Measurements from ENCODE around the gene POLR3GL. TPM values are rescaled to one million over a fixed set of nuclear protein-coding genes. Genes with fewer than 3 reads are reported as not detected.

Gene POLR3GL
- total RNA-seq, 1 donor = 12.7 TPM

DNA sequence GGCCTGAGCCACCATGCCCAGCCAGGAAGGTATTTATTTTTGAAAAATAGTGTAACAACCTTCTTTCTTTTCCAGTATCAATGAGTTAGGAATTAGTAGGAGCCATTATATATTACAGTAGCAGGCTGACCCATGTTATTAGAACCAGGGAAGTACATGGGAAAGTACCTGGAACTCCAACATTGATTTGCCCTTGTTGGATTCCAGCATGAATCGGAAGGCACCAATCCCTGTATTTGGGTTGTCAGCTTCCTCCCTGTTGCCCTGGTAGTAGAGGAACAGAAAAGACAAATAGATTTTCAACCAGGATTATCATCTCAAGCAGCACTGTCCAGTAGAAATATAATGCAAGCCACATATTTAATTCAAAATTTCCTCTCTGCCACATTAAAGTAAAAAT, 27.1 kb upstream of the POLR3GL start:
- Histone ChIP-seq H3K27me3 (ENCODE audit: insufficient read depth, low read length) (no peaks in the 10 kb centered on the region), H3K4me3 (ENCODE audit: low read length) (no peak overlapping the region), H3K9me3 (ENCODE audit: low read depth, low read length) (no peaks in the 10 kb centered on the region), H3K4me1 (ENCODE audit: insufficient read depth, low read length) (peaks cover 12% of the 10 kb centered on the region)

DNA sequence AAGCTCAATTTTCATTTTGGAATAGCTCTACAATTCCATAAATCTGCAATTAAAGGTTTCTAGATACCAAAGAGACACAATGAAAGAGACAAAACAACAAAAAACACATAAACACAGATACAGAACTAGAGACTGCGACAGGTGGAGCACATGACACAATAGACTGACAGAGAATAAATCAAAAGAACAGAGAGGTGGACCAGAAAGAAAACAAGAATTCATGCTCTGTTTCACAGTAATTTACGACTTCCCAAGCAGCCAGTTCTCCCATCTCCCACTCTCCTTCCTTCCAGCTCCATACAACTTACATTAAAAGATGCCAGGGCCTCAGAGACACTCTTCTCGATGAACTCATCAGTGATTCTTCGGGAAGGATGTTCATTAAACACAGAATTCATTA, 22.1 kb upstream of the POLR3GL start:
- H3K27me3 ChIP-seq (ENCODE audit: insufficient read depth, low read length) = no peaks in the 10 kb centered on the region
- no peaks in the 10 kb centered on the region for H3K4me1 ChIP-seq (ENCODE audit: insufficient read depth, low read length)
- H3K4me3 ChIP-seq (ENCODE audit: low read length) = no peak overlapping the region
- H3K9me3 ChIP-seq (ENCODE audit: low read depth, low read length) = no peaks in the 10 kb centered on the region

DNA sequence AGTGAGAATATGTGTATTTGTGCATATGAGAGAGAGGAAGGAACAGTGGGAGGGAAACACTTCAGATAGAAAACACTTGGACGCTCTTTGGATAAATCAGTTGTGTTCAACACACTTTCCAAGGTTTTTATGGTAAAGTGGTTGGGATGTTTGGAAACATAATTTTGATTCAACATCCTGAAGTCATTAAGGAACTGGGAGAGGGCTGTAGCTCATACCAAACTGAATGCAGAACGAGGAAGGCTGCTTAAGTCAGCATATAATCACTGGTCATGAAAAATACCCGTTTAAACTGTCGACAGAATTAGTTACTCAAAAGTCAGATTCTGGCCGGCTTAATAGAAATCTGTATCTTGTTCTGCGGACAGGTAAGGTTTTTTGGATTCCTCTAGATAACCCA, 21.6 kb upstream of the POLR3GL start:
- H3K9me3 ChIP-seq (ENCODE audit: low read depth, low read length) = no peaks in the 10 kb centered on the region
- no peak overlapping the region for H3K4me3 ChIP-seq (ENCODE audit: low read length)
- H3K4me1 ChIP-seq (ENCODE audit: insufficient read depth, low read length) = no peaks in the 10 kb centered on the region
- no peaks in the 10 kb centered on the region for H3K27me3 ChIP-seq (ENCODE audit: insufficient read depth, low read length)

DNA sequence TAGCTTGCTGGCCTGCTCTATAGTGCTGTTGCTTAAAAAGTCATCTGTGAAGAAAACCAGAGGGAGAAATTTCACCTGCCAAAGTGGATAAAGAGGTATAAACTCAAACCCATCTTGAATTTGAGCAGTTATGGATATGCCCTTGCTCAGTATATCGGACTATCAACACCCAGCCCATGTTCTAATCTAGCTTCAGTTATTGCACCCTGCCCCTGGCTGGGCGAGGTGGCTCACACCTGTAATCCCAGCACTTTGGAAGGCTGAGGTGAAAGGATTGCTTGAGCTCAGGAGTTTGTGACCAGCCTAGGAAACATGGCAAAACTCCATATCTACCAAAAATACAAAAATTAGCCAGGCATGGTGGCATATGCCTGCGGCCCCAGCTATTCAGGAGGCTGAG, 20.0 kb upstream of the POLR3GL start:
- Histone ChIP-seq H3K9me3 (ENCODE audit: low read depth, low read length) (no peaks in the 10 kb centered on the region), H3K4me1 (ENCODE audit: insufficient read depth, low read length) (no peaks in the 10 kb centered on the region), H3K4me3 (ENCODE audit: low read length) (no peak overlapping the region), H3K27me3 (ENCODE audit: insufficient read depth, low read length) (no peaks in the 10 kb centered on the region)

DNA sequence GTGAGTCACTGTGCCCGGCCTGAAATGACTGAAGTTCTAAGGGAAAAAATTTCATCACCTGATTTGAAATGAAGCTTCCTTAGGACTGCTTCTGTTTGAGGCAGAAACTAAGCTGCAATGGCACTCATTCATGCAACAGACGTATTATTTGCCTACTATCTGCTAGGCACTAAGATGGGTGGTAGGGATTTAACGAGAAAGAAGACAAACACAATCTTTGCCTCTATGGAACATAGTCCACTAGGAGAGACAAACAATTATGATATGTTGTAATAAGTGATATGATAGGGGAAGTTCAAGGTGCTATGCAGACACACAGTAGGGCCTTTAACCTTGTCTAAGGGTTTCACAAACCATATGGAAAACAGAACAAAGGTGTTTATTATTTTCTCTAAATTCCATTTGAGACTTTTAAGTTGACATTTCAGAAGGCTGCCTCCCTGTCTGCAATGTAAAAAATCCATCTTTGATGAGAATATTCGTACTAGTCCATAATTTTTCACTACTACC, 18.0 kb upstream of the POLR3GL start:
- no peak overlapping the region for H3K4me3 ChIP-seq (ENCODE audit: low read length)
- H3K4me1 ChIP-seq (ENCODE audit: insufficient read depth, low read length) = peaks cover 9% of the 10 kb centered on the region
- no peaks in the 10 kb centered on the region for H3K9me3 ChIP-seq (ENCODE audit: low read depth, low read length)
- H3K27me3 ChIP-seq (ENCODE audit: insufficient read depth, low read length) = no peaks in the 10 kb centered on the region

DNA sequence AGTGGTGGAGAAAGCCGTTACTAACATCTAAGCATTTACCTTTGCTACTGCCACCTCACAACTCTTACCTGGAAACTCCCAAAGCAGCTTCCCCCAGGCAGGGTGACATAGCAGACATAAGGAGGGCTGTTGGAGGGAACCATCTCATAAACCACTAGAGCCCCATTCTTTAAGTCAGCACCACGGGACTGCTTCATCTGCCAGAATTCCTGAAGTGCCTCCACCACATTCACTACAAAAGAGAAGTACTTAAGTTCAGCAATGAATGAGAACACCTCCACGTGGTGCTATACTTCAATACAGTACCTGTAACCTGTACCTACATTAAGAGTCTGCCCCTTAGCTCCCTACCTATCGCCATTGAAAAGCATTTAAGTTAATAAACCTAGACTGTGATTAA, 16.9 kb upstream of the POLR3GL start:
- Histone ChIP-seq H3K4me3 (ENCODE audit: low read length) (no peak overlapping the region), H3K9me3 (ENCODE audit: low read depth, low read length) (no peaks in the 10 kb centered on the region), H3K27me3 (ENCODE audit: insufficient read depth, low read length) (no peaks in the 10 kb centered on the region), H3K4me1 (ENCODE audit: insufficient read depth, low read length) (peaks cover 9% of the 10 kb centered on the region)

DNA sequence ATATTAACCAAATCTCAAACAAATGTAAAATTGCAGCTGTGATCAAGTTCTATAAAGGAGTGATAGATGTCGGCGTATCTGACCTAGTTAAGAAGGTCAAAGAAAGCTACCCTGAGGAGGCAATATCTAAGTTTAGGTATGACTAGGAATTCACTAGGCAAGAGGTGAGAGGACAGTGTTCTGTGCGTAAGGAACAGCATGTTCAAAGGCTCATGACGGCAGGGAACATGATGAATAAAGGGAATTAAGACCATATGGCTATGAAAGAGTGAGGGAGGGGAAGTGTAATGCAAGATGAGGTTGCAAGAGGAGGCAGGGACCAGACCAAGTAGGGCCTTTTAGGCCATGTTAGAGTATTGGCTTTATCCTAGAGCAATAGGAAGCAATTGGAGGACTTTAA, 15.3 kb upstream of the POLR3GL start:
- Histone ChIP-seq H3K9me3 (ENCODE audit: low read depth, low read length) (no peaks in the 10 kb centered on the region), H3K4me3 (ENCODE audit: low read length) (no peak overlapping the region), H3K4me1 (ENCODE audit: insufficient read depth, low read length) (peaks cover 9% of the 10 kb centered on the region), H3K27me3 (ENCODE audit: insufficient read depth, low read length) (no peaks in the 10 kb centered on the region)

DNA sequence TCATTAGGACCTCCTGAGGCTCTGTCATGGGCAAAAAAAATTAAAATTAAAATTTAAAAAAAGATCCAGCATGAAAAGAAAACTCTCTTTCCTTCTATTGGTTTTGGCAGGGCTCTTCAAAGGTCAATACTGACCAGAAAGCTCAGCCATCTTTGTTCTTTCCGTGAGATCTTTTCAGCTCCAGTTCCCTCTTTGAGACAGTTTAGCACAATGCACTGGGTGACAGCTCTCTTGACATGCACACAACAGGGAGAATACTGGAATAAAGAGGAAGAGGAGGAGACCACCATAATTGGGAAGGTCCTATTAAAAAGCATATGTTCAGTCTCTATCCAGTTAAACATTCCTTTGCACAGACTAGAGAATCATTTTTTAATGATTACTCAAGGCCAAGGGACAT, 13.0 kb upstream of the POLR3GL start:
- Histone ChIP-seq H3K9me3 (ENCODE audit: low read depth, low read length) (no peaks in the 10 kb centered on the region), H3K4me3 (ENCODE audit: low read length) (no peak overlapping the region), H3K4me1 (ENCODE audit: insufficient read depth, low read length) (peaks cover 22% of the 10 kb centered on the region), H3K27me3 (ENCODE audit: insufficient read depth, low read length) (no peaks in the 10 kb centered on the region)

DNA sequence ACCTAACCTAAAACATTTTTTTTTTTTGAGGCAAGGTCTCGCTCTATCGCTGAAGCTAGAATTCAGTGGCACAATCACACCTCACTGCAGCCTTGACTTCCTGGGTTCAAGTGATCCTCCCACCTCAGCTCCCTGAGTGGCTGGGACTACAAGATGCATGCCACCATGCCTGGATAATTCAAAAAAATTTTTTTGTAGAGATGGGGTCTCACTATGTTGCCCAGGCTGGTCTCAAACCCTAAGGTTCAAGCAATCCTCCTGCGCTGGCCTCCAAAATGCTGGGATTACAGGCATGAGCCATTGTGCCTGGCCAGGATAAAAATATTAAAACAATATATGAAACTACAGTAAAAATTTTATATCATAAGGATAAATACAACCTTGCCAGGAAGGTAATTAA, 11.6 kb upstream of the POLR3GL start:
- Histone ChIP-seq H3K9me3 (ENCODE audit: low read depth, low read length) (no peaks in the 10 kb centered on the region), H3K4me3 (ENCODE audit: low read length) (no peak overlapping the region), H3K27me3 (ENCODE audit: insufficient read depth, low read length) (no peaks in the 10 kb centered on the region), H3K4me1 (ENCODE audit: insufficient read depth, low read length) (peaks cover 30% of the 10 kb centered on the region)

DNA sequence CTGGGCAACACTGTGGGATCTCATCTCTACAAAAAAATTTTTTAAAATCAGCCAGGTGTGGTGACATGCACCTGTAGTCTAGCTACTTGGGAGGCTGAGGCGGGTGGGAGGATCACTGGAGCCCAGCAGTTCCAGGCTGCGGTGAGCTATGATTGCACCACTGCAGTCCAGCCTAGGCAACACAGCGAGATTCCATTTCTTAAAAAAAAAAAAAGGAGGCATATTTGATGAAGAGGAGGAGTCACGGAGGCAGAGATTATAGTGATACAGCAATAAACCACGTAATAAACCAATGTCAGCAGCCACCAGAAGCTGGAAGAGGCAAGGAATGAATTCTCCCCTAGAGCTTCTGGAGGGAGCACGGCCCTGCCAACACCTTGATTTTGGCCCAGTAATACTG, 10.6 kb upstream of the POLR3GL start:
- H3K4me1 ChIP-seq (ENCODE audit: insufficient read depth, low read length) = peaks cover 39% of the 10 kb centered on the region
- no peak overlapping the region for H3K4me3 ChIP-seq (ENCODE audit: low read length)
- no peaks in the 10 kb centered on the region for H3K9me3 ChIP-seq (ENCODE audit: low read depth, low read length)
- no peaks in the 10 kb centered on the region for H3K27me3 ChIP-seq (ENCODE audit: insufficient read depth, low read length)

DNA sequence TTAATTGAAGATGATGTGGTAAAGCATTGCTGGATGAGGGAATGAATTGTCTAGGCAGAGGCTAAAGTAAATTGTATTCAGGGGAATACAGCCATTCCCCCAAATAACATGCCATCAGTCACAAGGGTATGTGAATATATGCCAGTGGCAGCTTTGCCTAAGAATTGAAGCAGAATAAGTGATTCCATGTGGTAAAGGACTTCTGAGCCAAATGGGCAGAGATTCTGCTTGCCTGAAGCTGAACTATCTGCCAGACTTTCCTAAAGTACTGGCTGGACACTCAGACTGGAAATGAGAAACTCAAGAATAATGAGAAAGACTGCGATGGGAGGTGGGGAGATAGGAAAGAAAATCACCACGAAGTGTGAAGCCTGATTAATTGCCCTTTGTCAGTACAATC, 9.1 kb upstream of the POLR3GL start:
- H3K4me3 ChIP-seq (ENCODE audit: low read length) = no peak overlapping the region
- H3K4me1 ChIP-seq (ENCODE audit: insufficient read depth, low read length) = peaks cover 54% of the 10 kb centered on the region
- H3K9me3 ChIP-seq (ENCODE audit: low read depth, low read length) = no peaks in the 10 kb centered on the region
- no peaks in the 10 kb centered on the region for H3K27me3 ChIP-seq (ENCODE audit: insufficient read depth, low read length)

DNA sequence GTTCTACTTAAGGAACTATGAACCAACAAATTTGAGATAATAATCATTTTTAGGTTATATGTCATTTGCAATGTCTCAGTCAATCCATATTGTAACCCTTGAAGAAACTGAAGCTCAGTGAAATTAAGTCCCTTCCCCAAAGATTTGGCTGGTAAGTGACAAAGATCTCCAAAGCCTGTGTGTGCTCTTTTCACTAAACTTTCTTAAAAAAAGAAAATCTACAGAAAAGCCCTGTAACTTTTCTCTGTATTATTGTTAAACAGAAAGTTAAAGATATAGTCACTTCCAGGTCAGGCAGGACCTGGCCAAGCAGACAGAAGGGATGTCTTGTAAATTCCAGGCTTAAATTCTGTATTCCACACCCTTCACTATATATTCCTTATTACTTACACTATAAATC, 8.1 kb upstream of the POLR3GL start:
- peak overlapping the region; percentile 75 for H3K4me3 ChIP-seq (ENCODE audit: low read length)
- H3K4me1 ChIP-seq (ENCODE audit: insufficient read depth, low read length) = peaks cover 54% of the 10 kb centered on the region
- no peaks in the 10 kb centered on the region for H3K9me3 ChIP-seq (ENCODE audit: low read depth, low read length)
- H3K27me3 ChIP-seq (ENCODE audit: insufficient read depth, low read length) = no peaks in the 10 kb centered on the region

DNA sequence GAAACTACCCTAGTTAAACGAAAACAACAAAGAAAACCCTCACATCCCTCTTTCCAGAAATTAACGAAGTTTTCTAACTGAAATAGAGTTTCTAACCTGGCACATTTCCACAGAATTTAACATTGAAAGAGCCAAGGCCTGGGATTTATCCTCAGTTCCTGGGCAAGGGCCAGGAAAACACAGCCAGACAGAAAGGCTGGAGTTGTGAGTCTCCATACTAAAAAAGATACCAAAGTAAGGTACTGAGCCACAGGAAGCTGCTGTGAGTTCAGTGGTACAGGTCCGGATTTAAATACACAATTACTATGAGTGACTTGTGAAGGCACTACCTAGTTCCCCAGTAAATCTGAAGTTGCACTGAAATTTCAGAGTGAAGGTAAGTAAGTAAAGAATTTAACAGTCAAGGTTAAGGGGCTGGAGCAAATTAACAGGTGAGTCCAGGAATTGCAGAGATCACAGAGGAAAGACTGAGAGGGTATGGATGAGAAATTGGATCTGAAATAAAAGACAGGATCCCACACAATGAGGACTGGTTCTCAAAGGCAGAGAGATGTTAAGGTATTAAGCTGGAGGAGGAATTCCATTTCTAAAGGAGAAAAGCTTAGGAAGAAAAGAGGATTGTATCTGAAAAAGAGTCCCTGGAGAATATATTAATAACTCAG, 7.6 kb upstream of the POLR3GL start:
- Histone ChIP-seq H3K27me3 (ENCODE audit: insufficient read depth, low read length) (no peaks in the 10 kb centered on the region), H3K9me3 (ENCODE audit: low read depth, low read length) (no peaks in the 10 kb centered on the region), H3K4me1 (ENCODE audit: insufficient read depth, low read length) (peaks cover 60% of the 10 kb centered on the region), H3K4me3 (ENCODE audit: low read length) (peak overlapping the region; percentile 75)

DNA sequence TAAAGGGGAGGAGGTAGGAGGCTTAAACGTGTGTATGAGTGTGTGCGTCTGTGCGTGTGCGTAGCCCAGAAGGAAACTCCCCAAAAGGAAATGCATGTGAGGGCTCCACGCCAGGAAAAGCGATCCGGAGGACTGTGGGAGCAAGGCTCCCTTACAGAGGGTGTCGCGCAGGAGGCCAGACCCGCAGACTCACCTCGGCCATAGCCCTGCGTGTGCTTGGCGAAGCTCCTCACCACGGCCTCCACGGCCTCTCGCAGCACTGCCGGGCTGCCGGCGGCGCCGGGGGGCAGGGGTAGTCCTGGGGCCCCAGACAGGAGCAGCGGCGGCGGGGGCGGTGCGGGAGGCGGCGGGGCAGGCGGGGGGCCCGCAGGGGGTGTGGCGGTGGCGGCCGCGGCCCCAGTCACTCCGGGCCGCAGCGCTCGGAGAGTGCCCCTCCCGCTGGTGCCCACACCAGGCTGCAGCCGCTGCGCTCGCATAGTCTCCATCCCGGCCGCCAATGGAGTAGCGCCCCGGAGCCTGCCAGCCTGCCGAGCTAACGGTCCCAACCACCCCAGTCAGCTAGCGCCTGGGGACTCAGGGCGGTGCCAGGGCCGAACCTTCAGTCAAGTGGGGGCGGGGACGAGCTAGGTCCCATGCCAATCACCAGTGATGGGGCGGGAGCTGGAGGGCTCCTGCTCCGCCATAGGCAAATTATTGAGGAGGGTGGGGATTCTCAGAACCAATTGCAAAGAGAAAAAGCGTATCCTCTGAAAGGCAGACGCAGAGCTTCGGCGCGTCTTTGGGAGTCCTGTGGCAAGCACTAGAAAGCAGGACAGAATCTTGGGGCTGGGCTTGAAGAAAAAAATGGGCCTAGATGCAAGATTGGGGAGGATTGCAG, 6.8 kb upstream of the POLR3GL start, which contains the start of gene LIX1L:
Gene LIX1L (minus strand): TSS at position 575 of the 877 bp plus-strand sequence. CDS start 90 bp downstream, at position 485.
- H3K9me3 ChIP-seq (ENCODE audit: low read depth, low read length) = no peaks in the 10 kb centered on the region
- H3K4me3 ChIP-seq (ENCODE audit: low read length) = peak within 1 kb of the TSS; percentile 75
- H3K27me3 ChIP-seq (ENCODE audit: insufficient read depth, low read length) = no peaks in the 10 kb centered on the region
- H3K4me1 ChIP-seq (ENCODE audit: insufficient read depth, low read length) = peaks cover 66% of the 10 kb centered on the region

DNA sequence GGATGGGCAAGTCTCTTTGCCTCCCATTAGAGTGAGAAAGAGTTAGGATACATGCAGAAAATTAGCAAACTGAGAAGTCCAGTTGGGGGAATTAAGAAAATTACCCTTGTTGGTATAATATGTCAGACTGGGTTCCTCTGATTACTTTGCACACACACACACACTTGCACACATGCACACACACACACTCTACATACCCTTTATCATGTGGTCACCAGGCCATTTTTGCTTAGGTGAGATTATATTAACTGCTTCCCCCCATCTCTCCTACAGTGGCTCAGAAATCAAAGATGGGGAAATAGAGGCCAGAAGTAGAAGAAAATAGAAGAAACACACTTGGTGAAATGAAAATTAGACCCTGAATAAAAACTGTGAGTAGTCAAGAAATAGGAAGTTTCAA, 5.8 kb upstream of the POLR3GL start:
- Histone ChIP-seq H3K4me1 (ENCODE audit: insufficient read depth, low read length) (peaks cover 76% of the 10 kb centered on the region), H3K27me3 (ENCODE audit: insufficient read depth, low read length) (no peaks in the 10 kb centered on the region), H3K9me3 (ENCODE audit: low read depth, low read length) (no peaks in the 10 kb centered on the region), H3K4me3 (ENCODE audit: low read length) (no peak overlapping the region)

All from mononuclear cell (primary cell).